Liver (tissue), 3 donors: ENCODE measurements around the gene NPIPB2.
"Not testable (repeated sequence)": the region's sequence is repeated elsewhere in the genome, so short reads cannot be mapped to it uniquely, and the experiment has no call there.

Experiments used
- TAF1 ChIP-seq: conservative IDR thresholded peaks from 2 replicates; pipeline ENCODE4 v1.6.1; 2016; ENCODE audit warnings: antibody characterized with exemption, mild to moderate bottlenecking
- TF ChIP-seq, protein P1 (sequence below): fragments of 150-350 bp; IDR thresholded peaks from 2 replicates; pipeline ENCODE4 v1.5.1; 2017; ENCODE audit warnings: improper control_type of control experiment, low read depth, low read length; ENCODE audit not compliant: missing input control
- donor health status: healthy.
- donor health status: healthy.

DNA sequence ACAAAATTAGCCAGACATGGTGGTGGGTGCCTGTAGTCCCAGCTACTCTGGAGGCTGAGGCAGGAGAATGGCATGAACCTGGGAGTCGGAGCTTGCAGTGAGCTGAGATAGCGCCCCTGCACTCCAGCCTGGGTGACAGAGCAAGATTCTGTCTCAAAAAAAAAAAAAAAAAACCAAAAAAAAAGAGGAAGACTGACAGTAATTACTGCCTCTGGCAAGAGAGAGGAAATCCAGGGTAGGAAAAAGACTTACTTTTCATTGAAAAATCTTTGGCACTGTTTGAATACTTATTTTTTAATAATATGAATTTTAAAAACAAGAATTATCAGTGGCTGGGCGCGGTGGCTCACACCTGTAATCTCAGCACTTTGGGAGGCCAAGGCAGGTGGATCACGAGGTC lies 20.6 kb upstream of the NPIPB2 start:
- TF ChIP-seq, protein P1, sequence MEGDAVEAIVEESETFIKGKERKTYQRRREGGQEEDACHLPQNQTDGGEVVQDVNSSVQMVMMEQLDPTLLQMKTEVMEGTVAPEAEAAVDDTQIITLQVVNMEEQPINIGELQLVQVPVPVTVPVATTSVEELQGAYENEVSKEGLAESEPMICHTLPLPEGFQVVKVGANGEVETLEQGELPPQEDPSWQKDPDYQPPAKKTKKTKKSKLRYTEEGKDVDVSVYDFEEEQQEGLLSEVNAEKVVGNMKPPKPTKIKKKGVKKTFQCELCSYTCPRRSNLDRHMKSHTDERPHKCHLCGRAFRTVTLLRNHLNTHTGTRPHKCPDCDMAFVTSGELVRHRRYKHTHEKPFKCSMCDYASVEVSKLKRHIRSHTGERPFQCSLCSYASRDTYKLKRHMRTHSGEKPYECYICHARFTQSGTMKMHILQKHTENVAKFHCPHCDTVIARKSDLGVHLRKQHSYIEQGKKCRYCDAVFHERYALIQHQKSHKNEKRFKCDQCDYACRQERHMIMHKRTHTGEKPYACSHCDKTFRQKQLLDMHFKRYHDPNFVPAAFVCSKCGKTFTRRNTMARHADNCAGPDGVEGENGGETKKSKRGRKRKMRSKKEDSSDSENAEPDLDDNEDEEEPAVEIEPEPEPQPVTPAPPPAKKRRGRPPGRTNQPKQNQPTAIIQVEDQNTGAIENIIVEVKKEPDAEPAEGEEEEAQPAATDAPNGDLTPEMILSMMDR = not testable (repeated sequence)
- not testable (repeated sequence) for TF ChIP-seq TAF1
